ENCODE data around the gene RBMS1. TPM values are rescaled to one million over a fixed set of nuclear protein-coding genes. Genes with fewer than 3 reads are reported as not detected.

The RBMS1 gene
- total and polyA plus RNA-seq, 2 of the 13 experiments (the other 11 are each of a cell fraction or from before 2014, with no cell fraction given) = 55.5 to 110 TPM

DNA sequence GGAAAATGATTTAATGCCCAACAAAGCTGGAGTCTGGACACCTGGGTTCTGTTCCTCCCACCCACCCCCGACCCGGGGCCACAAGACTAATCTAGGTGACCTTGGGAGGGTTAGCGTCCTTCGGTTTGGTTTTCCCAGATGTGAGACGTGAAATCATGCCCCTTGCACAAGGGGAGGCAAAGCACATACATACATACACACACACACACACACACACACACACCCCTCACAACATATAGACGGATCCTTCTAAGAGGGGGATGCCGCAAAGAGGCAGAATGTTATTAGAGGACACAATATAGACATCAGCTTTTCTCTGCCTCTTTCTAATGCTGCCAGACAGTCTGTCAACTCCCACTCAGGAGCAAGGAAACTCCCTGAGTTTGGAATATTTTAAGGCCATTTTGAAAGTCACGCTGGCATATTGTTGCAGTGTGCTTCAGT lies 616 bp upstream of the RBMS1 start (continued):
- no peak for TF ChIP-seq ZNF333 (CRISPR knock-in tag; IDR thresholded peaks at IDR 0.05; ENCODE audit: borderline replicate concordance)
- no peak for TF ChIP-seq RNF219 (CRISPR knock-in tag; IDR thresholded peaks at IDR 0.05)
- TF ChIP-seq TFDP2 (CRISPR knock-in tag; IDR thresholded peaks at IDR 0.05) = no peak
- 0 out of 2 replicates have a peak, but pooled peaks have one; percentile 1 for TF ChIP-seq ZNF710 (CRISPR knock-in tag; IDR thresholded peaks at IDR 0.05; ENCODE audit: borderline replicate concordance)
- 0 out of 2 replicates have a peak, but pooled peaks have one; percentile 4 for TF ChIP-seq ZNF614 (CRISPR knock-in tag; IDR thresholded peaks at IDR 0.05; ENCODE audit: borderline replicate concordance)
- peak; percentile 14; the same call in 1 of the 2 replicates for TF ChIP-seq YEATS4 (CRISPR knock-in tag; IDR thresholded peaks at IDR 0.05; ENCODE audit: borderline replicate concordance)
- TF ChIP-seq TAF1 (CRISPR knock-in tag; IDR thresholded peaks at IDR 0.05) = no peak
- TF ChIP-seq ZSCAN21 (CRISPR knock-in tag; IDR thresholded peaks at IDR 0.05; ENCODE audit: borderline replicate concordance) = no peak
- no peak for TF ChIP-seq PHF21A (CRISPR knock-in tag; IDR thresholded peaks at IDR 0.05)
- no peak for TF ChIP-seq ETV5 (CRISPR knock-in tag; IDR thresholded peaks at IDR 0.05; ENCODE audit: borderline replicate concordance)
- peak; percentile 57; the same call in 1 of the 2 replicates for TF ChIP-seq MEF2D (CRISPR knock-in tag; IDR thresholded peaks at IDR 0.05)
- TF ChIP-seq ZNF317 (CRISPR knock-in tag; IDR thresholded peaks at IDR 0.05) = no peak
- TF ChIP-seq CREB1 (IDR thresholded peaks at IDR 0.05) = no peak
- no peak for TF ChIP-seq CREB1 (CRISPR knock-in tag; IDR thresholded peaks at IDR 0.05)
- peak; percentile 44; the same call in 1 of the 2 replicates for TF ChIP-seq ESRRA (CRISPR knock-in tag; IDR thresholded peaks at IDR 0.05; ENCODE audit: low read depth)
- TF ChIP-seq, protein P1, sequence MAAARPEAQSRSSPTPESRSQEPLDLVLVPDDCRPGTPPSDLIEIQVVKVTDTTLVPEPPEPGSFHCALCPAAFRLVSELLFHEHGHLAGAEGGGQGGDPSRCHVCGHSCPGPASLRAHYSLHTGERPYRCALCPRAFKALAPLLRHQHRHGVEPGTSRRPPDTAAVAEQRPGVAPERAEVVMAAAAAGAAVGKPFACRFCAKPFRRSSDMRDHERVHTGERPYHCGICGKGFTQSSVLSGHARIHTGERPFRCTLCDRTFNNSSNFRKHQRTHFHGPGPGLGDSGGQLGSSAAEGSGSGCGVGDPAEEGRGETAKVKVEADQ (CRISPR knock-in tag; IDR thresholded peaks at IDR 0.05; ENCODE audit: borderline replicate concordance) = no peak
- TF ChIP-seq, protein P2, sequence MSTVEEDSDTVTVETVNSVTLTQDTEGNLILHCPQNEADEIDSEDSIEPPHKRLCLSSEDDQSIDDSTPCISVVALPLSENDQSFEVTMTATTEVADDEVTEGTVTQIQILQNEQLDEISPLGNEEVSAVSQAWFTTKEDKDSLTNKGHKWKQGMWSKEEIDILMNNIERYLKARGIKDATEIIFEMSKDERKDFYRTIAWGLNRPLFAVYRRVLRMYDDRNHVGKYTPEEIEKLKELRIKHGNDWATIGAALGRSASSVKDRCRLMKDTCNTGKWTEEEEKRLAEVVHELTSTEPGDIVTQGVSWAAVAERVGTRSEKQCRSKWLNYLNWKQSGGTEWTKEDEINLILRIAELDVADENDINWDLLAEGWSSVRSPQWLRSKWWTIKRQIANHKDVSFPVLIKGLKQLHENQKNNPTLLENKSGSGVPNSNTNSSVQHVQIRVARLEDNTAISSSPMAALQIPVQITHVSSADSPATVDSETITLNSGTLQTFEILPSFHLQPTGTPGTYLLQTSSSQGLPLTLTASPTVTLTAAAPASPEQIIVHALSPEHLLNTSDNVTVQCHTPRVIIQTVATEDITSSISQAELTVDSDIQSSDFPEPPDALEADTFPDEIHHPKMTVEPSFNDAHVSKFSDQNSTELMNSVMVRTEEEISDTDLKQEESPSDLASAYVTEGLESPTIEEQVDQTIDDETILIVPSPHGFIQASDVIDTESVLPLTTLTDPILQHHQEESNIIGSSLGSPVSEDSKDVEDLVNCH (CRISPR knock-in tag; IDR thresholded peaks at IDR 0.05) = no peak
- TF ChIP-seq, protein P3, sequence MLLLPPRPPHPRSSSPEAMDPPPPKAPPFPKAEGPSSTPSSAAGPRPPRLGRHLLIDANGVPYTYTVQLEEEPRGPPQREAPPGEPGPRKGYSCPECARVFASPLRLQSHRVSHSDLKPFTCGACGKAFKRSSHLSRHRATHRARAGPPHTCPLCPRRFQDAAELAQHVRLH (CRISPR knock-in tag; IDR thresholded peaks at IDR 0.05; ENCODE audit: borderline replicate concordance, low read depth) = peak; percentile 1; the same call in 1 of the 2 replicates
- TF ChIP-seq ZNF350 (CRISPR knock-in tag; IDR thresholded peaks at IDR 0.05; ENCODE audit: borderline replicate concordance, low read depth) = peak; percentile 23; the same call in 1 of the 2 replicates
- no peak for TF ChIP-seq CBX5 (CRISPR knock-in tag; IDR thresholded peaks at IDR 0.05; ENCODE audit: borderline replicate concordance)
- TF ChIP-seq RFX5 (IDR thresholded peaks at IDR 0.05; ENCODE audit: low read depth, low read length) = no peak
- TF ChIP-seq ZNF878 (CRISPR knock-in tag; IDR thresholded peaks at IDR 0.05) = no peak

Data from HepG2 (cell line).